HG03439 (cell line): ENCODE results near the gene C4orf51.
"Not testable (repeated sequence)": the region's sequence is repeated elsewhere in the genome, so short reads cannot be mapped to it uniquely, and the experiment has no call there.

Experiments used
- ATAC-seq: cut with Tn5 transposase; IDR thresholded peaks from one replicate; pipeline ENCODE4 v1.9.1; 2021; ENCODE audit warnings: mild to moderate bottlenecking, moderate library complexity; ENCODE audit not compliant: unreplicated experiment

Gene C4orf51

DNA sequence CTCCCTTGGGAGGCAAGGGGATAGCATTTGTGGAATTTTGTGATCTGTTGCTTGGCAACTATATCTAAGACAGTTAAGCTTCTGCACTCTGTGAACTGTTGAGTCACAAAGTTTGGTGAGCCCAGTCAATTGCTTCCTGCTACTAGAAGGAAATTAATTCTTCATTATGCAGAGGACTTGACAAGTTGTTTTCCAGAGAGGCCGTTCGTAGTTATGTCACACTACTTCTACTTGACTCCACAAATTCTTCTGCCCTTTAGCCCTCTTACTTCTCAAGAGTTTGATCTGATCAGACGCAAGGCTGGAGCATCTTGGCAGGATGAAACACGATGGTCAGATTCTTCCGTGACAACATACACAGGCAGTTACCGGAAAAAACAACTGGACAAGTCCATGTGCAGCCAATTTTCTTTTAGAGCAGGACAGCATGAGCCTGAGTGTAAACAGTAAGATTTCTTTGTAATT, at the start of gene C4orf51:
Gene C4orf51, plus strand, starts transcription at position 156 of the 465 bp plus-strand sequence. Its CDS starts 58 bp downstream, at position 214.
- ATAC-seq: no peak

DNA sequence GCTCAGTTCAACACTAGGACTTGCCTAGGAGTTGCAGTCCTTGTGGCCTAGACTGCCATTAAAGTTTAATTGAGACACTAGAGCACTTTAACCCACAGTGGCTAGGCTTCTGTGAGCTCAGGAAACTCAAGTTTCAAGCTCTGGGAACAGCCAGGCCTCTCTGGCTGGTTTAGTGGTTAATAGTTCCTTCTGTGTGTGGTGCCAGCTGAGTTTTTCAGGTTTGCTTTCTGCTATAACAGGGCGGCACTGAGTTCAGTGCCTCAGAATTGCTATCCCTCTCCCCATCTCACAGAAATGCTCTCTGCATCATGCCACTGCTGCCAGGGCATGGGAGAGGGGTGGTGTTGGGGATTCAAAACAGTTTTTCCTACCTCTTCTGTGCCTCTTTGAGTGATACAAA, 44.8 kb upstream of the C4orf51 start:
- ATAC-seq: no peak

DNA sequence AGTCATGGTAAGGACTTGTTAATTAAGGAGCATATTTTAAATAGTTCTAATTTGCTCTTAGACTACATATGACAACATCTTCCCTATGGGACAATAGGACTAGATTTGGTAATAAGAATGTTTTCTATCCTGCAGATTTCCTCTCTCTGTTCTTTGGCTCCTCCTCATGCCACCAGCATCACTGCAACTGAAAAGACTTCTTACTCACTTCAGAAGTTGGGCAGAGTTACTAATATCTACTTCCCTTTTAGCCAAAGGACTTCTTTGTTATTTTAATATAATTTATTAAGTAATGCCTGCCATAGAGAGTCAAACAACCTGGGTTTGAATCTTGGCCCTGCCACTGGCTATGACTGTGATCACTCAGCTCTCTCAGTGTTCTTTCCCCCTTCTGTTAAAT, 44.3 kb upstream of the C4orf51 start:
- ATAC-seq: no peak

DNA sequence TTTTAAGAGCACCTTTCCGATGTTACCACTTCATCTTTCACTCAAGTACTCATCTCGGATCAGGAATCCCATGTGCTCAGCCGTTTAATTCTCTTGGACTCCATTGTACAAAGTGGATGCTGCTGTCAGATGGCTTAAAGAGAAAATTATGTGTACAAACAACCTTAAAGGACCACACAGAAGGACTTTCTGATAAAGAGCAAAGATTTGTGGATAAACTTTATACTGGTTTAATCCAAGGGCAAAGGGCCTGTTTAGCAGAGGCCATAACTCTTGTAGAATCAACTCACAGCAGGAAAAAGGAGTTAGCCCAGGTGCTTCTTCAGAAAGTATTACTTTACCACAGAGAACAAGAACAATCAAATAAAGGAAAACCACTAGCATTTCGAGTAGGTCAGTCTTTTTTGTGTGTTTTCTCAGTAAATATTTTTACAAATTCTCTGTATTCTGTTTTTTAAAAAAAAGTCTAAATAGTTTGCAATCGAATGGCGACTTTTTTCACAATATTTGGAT, 40.7 kb upstream of the C4orf51 start:
- no peak for ATAC-seq

DNA sequence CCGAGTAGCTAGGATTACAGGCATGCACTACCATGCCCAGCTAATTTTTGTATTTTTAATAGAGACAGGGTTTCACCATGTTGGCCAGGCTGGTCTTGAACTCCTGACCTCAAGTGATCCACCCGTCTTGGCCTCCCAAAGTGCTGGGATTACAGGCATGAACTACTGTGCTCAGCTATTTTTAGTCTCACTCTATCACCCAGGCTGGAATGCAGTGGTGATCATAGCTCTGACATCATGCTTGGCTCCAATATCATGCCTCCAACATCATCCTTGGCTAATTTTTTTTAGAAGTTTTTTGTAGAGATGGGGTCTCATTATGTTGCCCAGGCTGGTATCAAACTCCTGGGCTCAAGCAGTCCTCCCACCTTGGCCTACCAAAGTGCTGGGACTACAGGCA, 39.7 kb upstream of the C4orf51 start:
- not testable (repeated sequence) for ATAC-seq

DNA sequence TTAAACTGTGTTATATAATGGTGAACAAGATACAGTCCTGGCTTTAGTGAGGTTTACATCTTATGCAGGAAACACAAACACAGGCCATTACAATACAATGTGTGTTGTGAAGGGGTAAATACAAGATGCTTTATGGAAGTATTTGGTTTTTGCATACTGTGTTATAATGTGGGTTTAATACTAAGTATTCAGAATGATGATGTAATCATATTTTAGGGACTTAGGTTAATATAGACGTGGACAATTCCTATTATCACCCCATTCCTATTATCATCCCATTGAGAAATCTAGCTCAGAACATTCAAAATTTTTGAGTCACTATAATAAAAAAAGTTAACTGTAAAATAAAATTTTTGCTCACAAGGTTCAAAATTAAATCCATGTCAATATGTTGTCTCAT, 36.7 kb upstream of the C4orf51 start:
- no peak for ATAC-seq

DNA sequence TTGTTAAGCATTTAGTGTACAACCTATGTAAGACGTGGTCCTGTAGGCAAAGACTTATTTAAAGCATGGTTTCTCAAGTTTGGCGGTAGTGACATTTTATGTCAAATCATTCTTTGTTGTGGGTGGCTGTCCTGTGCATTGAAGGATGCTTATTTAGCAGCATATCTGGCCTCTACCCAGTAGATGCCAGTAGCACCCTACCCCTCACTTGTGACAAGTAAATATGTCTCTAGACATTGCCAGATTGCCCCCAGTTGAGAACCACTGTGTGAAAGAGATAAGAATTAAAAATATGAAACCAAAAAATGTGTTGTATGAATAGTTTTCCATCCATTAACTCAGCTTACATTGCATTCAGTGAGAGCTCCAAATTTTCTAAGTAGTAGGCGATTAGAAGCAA, 35.2 kb upstream of the C4orf51 start:
- no peak for ATAC-seq

DNA sequence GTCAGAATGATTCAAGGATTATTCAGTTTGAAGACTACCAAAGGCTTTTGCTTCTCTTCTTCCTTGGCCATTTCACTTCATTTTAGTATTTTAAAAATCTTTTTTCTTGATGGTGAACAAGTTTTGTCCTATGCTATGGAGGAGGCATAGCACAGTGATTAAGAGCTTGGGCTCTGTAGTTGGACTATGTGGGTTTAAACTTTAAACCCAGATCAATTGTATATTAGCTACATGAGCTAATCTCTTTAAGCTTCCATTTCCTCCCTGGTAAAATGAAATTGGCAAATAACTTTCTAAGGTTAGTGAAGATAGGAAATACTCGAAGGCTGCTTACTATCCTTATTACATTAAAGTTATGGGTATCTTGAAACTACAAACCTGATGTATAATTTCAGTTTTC, 23.8 kb upstream of the C4orf51 start:
- no peak for ATAC-seq

DNA sequence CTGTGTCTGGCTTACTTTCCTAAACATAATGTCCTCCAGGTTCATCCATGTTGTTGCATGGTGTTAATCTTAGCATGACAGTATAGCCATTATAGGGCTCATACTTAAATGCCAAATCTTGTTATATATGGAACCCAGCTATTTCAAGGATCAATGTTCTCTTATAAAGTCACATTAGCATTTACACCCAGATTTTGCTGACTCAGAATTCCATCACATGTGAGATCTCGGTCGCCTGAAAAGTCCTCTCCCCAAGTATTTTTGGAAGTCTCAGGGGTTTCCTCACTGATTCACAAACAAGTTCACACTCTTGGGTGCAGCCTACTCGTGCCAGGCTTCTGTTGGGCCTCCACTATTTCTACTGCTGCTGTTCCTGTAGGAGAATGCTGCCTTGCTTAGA, 19.9 kb upstream of the C4orf51 start:
- no peak for ATAC-seq

DNA sequence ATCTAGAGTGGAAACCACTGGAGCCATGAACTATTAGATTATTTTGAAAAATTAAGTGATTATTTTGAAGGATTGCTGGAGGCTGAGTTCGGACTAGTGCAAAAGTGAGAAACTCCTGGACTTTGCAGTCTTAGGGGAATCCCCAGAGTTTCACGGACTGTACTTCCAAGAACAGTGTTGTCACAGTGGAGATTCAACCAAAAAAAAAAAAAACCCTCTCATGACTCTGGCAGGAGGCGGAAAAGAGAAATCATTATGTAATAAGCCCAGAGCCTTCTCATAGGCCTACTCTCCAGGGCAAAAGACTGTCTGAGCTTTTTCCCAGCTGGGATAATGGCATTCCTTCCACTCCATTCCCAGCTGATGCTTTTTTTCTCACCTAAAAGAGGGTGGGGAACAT, 16.8 kb upstream of the C4orf51 start:
- no peak for ATAC-seq

DNA sequence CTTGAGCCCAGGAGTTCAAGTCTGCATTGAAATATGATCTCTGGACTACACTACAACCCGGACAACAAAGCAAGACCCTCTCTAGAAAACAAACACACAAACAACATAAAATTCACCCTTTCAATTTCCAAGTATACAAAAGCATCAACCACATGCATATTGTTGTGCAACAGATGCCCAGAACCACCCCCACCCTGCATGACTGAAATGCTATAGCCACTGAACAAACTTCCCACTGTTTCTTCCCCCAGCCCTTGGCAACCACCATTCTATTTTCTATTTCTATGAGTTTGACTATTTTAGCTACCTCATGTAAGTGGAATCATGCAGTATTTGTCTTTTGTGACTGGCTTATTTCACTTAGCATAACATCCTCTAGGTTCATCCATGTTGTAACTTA, 14.2 kb upstream of the C4orf51 start:
- no peak for ATAC-seq

DNA sequence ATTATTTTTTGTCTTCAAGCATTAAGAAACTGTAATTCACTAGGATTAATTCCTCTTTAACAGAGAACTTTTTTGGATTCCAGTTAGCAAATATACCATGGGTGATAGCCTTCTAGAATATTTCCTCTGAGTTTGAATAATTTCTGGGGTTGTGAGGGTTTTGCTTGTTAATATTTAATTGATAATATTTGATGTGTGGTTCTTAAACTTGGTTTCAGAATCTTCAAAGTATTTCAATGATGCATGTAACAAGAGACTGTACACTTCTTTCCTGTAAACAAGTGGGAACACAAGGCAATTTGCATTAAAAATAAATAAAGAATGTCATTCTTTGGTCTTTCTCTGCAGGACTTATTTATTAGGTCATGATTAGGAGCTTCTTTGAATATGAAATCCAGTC, 9.5 kb upstream of the C4orf51 start:
- ATAC-seq: no peak

DNA sequence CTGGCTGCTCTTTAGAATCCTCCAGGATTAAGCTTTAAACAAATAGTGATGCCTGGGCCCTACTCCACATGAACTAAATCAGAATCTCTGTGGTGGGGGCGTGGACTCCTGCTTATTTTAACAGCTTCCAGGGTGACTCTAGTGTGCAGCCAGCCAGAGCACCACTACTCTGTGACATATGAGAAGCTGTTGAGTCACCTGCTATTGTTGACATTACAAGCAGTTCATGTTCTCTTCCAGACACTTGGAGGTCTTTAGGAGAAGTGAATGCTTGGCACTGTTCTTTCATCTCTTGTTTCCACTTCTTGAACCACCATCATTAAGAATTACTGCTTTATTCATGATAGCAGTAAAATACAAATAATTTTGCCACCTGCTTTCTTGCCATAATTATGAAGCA, 426 bp upstream of the C4orf51 start:
- ATAC-seq: no peak

DNA sequence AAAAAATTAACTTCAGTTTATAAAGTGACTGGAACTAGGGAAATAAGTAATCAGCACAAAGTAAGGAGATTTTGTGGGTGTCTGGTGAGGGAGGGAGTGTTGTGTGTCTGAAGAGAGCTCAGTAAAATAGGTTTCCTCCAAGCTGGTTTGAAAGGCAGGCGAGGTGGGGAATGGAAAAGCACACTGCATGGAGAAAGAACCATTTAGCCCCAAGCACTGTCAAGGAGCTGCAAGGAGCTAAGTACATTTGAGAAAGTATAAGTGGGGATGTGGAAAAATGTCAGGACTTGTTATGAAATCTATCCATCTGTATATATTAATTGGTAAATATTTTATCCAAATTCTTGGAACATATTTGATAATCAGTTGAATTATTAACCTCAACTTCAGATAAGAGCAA, 956 bp downstream of the C4orf51 start:
- ATAC-seq: no peak

DNA sequence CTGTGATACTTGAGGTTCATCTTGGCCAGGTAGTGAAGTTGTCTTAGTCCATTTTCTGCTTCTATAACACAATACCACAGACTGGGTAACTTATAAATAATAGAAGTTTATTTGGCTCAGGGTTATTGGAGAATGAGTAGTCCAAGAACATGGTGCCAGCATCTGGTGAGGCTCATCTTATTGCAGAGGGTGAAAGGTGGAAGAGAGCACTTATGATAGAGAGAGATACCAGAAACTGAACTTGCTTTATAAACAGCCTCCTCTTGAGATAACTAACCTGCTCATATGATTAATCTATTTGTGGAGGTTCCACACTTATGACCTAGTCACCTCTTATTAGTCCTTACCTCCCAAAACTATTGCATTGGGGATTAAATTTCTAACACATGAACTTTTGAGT, 1.6 kb downstream of the C4orf51 start:
- no peak for ATAC-seq

DNA sequence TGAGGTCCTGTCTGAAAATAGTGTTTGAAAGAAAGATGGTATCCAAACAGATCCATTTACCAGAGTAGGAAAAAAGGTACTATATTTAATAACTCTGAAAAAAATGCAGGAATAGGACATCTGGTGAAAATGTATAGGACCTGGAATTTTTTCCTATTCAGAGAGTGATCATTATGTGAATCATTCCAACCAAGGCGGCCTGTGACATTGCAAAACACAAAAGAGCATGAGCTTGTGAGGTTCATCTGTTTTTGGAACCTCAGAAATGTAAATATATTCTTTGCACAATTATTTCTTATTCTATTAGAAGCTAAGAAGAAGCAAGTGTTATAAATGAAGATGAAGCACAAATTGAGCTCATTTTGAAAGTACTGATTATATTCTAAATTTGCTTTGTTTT, 2.0 kb downstream of the C4orf51 start:
- ATAC-seq: no peak

DNA sequence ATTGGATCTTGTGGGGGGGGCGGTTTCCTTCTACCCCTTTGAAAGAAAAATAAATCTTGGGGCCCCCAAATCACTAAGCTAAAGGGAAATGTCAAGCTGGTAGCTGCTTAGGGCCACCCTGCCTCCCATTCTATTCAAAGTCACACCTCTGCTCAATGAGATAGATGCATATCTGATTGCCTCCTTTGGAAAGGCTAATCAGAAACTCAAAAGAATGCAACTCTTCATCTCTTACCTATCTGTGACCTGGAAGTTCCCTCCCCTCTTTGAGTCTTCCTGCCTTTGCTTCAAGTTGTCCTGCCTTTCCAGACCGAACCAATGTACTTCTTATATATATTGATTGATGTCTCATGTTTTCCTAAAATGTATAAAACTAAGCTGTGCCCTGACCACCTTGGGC, 7.0 kb downstream of the C4orf51 start:
- ATAC-seq: no peak

DNA sequence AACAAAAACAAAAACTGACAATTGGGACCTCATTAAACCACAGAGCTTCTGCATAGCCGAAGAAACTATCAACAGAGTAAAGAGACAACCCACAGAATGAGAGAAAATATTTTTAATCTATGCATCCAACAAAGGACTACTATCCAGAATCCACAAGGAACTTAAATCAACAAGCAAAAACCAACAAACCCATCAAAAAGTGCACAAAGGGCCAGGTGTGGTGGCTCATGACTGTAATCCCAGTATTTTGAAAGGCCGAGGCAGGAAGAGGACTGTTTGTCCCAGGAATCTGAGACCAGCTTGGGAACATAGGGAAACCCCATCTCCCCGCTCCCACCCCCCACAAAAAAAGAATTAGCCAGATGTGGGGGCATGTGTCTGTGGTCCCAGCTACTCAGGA, 10.7 kb downstream of the C4orf51 start:
- no peak for ATAC-seq

DNA sequence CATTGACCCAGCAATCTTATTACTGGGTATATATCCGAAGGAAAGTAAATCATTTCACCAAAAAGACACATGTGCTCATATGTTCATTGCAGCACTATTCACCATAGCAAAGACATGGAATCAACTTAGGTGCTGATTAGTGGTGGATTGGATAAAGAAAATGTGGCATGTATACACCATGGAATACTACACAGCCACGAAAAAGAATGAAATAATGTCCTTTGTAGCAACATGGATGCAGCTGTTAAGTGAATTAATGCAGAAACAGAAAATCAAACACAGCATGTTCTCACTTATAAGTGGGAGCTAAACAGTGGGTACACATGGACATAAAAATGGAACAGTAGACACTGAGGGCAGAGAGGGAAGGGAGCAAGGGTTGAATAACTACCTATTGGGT, 11.5 kb downstream of the C4orf51 start:
- not testable (repeated sequence) for ATAC-seq

DNA sequence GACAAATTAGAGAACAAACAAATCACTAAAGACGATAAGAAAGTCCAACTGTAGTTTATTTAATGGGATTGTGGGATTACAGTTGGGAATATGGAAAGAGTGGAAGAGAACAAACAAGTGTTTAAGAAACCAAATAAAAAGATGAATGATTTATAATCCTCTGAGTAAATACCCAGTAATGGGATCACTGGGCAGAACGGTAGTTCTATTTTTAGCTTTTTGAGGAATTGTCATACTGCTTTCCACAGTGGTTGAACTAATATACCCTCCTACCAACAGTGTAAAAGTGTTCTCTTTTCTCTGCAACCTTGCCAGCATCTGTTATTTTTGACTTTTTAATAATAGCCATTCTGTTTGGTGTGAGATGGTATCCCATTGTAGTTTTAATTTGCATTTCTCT, 15.0 kb downstream of the C4orf51 start:
- no peak for ATAC-seq

DNA sequence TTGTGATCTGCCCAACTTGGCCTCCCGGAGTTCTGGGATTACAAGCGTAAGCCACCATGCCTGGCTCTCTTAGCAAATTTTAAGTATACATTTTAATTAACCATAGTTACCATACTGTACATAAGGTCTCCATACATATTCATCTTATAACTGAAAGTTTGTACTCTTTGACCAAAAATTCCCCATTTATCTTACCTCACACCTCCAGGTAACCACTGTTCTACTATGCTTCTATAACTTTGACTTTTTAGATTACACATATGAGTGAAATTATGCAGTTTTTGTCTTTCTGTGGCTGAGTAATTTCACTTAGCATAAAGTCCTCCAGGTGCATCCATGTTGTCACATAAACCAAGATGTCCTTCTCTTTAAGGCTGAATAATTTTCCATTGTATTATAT, 17.4 kb downstream of the C4orf51 start:
- no peak for ATAC-seq

DNA sequence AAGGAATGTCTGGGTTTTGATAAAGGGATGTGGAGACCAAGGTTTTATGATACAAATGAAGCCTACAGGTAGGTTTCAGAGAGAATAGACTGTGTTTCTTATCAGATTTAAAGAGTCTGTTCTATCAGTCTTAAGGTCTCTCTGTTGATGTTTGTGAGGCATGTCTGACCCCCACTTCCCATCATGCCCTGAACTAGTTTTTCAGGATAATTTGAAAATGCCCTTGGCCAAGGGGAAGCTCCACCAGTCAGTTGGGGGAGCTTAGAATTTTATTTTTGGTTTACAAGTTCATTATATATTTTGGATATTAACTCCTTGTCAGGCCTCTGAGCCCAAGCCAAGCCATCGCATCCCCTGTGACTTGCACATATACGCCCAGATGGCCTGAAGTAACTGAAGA, 18.6 kb downstream of the C4orf51 start:
- ATAC-seq: no peak

DNA sequence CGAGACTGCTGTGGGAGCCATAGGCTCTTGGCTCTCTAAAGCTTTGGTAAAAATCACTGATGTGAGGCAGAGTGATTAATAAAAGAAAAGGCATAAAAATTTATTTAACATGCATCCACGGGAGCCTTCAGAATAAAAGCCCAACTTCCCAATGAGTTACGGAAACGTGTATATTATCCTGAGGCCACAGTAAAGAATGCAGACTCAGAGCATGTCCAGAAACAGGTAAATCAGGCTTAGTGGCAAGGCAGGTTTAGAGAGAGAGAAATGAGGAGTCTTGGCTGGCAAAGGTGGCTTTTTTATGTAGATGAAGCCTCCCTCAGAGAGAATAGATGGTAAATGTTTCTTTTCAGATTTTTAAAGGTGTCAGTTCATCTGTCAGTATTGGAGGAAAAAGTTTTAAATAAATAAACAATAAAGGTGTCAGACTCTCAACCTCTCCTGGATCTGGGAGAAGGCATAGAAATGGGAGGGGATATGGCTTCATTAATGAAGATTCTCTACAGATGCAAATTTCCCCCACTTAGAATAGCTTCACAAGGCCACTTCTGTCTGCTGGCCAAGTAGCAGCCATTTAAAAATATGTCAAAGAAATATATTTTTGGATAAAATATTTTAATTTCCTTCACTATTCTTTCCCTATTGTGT, 24.0 kb downstream of the C4orf51 start:
- no peak for ATAC-seq
